ENCODE measurements around the gene IKZF2. TPM values are rescaled to one million over a fixed set of nuclear protein-coding genes. Genes with fewer than 3 reads are reported as not detected.

IKZF2 gene
- total RNA-seq, 1 donor from 2014 or later = 29.7 TPM

- no peaks in the 10 kb centered on the region for H3K27me3 Mint-ChIP-seq (ENCODE audit: insufficient read depth, low read depth)
- H3K36me3 Mint-ChIP-seq = no peaks in the 10 kb centered on the region
- TF ChIP-seq EZH2 (IDR thresholded peaks at IDR 0.05) = no peak
- no peak for TF ChIP-seq EZH2phosphoT487 (IDR thresholded peaks at IDR 0.05)
- TF ChIP-seq CTCF (IDR thresholded peaks at IDR 0.05) = no peak
- H4K20me1 ChIP-seq (ENCODE audit: low read depth) = no peaks in the 10 kb centered on the region
- no peak overlapping the region for H3K4me3 ChIP-seq
- H3K36me3 ChIP-seq = no peaks in the 10 kb centered on the region
- no peak overlapping the region for H3K4me3 Mint-ChIP-seq
- no peaks in the 10 kb centered on the region for H3K9me3 ChIP-seq (ENCODE audit: low read depth)
- DNase-seq (ENCODE audit: low spot score) = no peak
- H3K4me1 Mint-ChIP-seq = peaks cover 13% of the 10 kb centered on the region
- H3K27ac Mint-ChIP-seq = no peak overlapping the region
- peaks cover 10% of the 10 kb centered on the region for H3K4me1 ChIP-seq
- no peaks in the 10 kb centered on the region for H3K9me3 Mint-ChIP-seq
- no peak overlapping the region for H3K27ac ChIP-seq
- no peaks in the 10 kb centered on the region for H3K27me3 ChIP-seq
- no peak overlapping the region for H3K9ac ChIP-seq
- H3F3A ChIP-seq (ENCODE audit: low read depth) = no peaks in the 10 kb centered on the region
- no peak overlapping the region for H3K4me2 ChIP-seq
- no peaks in the 10 kb centered on the region for H3K79me2 ChIP-seq (ENCODE audit: low read depth)
- H2AFZ ChIP-seq (replicated peaks) = no peak overlapping the region
These were observed 14.7 kb upstream of the IKZF2 start for GRCh38 chr2:213166109-213166508.

DNA sequence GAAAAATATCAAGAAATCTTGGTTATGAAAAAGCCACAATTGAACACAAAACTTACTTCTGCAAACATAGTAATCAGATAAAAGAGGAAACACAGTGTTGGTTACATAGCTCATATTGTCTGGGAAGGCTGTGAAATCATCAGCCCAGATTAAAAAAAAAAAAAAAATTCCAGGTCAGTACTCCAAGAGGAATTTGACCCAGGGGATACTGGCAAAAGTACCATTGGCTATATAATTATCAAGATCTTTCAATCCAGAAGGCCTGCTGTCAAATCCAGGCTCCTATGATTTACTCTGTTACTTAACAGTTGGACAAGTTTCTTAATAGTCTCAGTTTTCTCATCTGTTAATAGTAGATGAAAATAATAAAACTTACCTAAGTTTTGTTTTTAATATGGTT, 12.9 kb upstream of the IKZF2 start:
- DNase-seq (ENCODE audit: low spot score) = no peak
- H3K9me3 Mint-ChIP-seq = no peaks in the 10 kb centered on the region
- no peak overlapping the region for H3K4me2 ChIP-seq

DNA sequence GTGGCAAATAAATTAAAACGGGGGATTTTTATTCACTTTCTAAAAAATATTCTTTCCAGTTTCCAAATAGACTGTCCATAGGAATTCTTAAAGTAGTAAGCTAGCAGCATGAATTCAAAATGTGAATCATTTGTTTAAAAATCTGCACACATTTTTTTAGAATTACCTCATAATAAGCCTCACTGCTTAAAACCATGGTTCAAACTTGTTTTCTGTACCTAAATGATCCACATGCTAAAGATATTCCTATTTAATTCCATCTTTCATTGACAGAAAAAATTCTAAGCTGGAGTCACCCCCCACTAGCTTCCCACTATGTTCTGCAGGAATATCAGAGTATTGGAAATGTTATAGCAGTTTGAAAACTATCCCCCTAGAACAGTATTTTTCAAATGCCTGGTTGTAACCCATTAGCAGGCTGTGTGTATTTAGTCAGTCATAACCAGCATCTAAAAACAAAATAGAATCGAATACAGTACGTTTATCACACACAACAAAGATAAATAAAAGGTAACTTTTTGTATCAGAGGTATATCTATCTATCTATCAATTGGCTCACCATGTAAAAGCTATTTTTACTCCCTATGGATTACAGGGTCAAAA, 11.2 kb upstream of the IKZF2 start:
- H3K9me3 ChIP-seq (ENCODE audit: low read depth) = no peaks in the 10 kb centered on the region
- no peak overlapping the region for H2AFZ ChIP-seq (replicated peaks)
- no peak overlapping the region for H3K4me2 ChIP-seq
- H3K36me3 ChIP-seq = no peaks in the 10 kb centered on the region
- Mint-ChIP-seq H3K4me1 (peaks cover 3% of the 10 kb centered on the region), H3K27ac (no peak overlapping the region), H3K4me3 (no peak overlapping the region), H3K9me3 (no peaks in the 10 kb centered on the region), H3K27me3 (ENCODE audit: insufficient read depth, low read depth) (no peaks in the 10 kb centered on the region), H3K36me3 (no peaks in the 10 kb centered on the region)
- no peaks in the 10 kb centered on the region for H3K79me2 ChIP-seq (ENCODE audit: low read depth)
- H4K20me1 ChIP-seq (ENCODE audit: low read depth) = no peaks in the 10 kb centered on the region
- DNase-seq (ENCODE audit: low spot score) = no peak
- H3K4me3 ChIP-seq = no peak overlapping the region
- H3K27ac ChIP-seq = no peak overlapping the region
- H3F3A ChIP-seq (ENCODE audit: low read depth) = no peaks in the 10 kb centered on the region
- TF ChIP-seq EZH2phosphoT487 (IDR thresholded peaks at IDR 0.05) = no peak
- no peak for TF ChIP-seq CTCF (IDR thresholded peaks at IDR 0.05)
- TF ChIP-seq EZH2 (IDR thresholded peaks at IDR 0.05) = no peak
- no peaks in the 10 kb centered on the region for H3K27me3 ChIP-seq
- peaks cover 5% of the 10 kb centered on the region for H3K4me1 ChIP-seq
- no peak overlapping the region for H3K9ac ChIP-seq

More for the DNA sequence above, 12.9 kb upstream of the IKZF2 start:
- H3K4me1 ChIP-seq = peaks cover 10% of the 10 kb centered on the region
- no peak overlapping the region for H3K27ac Mint-ChIP-seq
- TF ChIP-seq EZH2 (IDR thresholded peaks at IDR 0.05) (no peak), EZH2phosphoT487 (IDR thresholded peaks at IDR 0.05) (no peak), CTCF (IDR thresholded peaks at IDR 0.05) (no peak)
- no peaks in the 10 kb centered on the region for H3K36me3 ChIP-seq
- H3K27ac ChIP-seq = no peak overlapping the region
- H2AFZ ChIP-seq (replicated peaks) = no peak overlapping the region
- peaks cover 8% of the 10 kb centered on the region for H3K4me1 Mint-ChIP-seq
- H3K27me3 Mint-ChIP-seq (ENCODE audit: insufficient read depth, low read depth) = no peaks in the 10 kb centered on the region
- H3K36me3 Mint-ChIP-seq = no peaks in the 10 kb centered on the region
- H3K79me2 ChIP-seq (ENCODE audit: low read depth) = no peaks in the 10 kb centered on the region
- H4K20me1 ChIP-seq (ENCODE audit: low read depth) = no peaks in the 10 kb centered on the region
- H3K9me3 ChIP-seq (ENCODE audit: low read depth) = no peaks in the 10 kb centered on the region
- no peaks in the 10 kb centered on the region for H3F3A ChIP-seq (ENCODE audit: low read depth)
- no peak overlapping the region for H3K4me3 Mint-ChIP-seq
- no peak overlapping the region for H3K4me3 ChIP-seq
- no peaks in the 10 kb centered on the region for H3K27me3 ChIP-seq
- no peak overlapping the region for H3K9ac ChIP-seq

All from neural progenitor cell (in vitro differentiated cells).